Suprapubic skin (tissue), 4 donors: ENCODE measurements around the gene CCDC102B.

Experiments used
- POLR2A ChIP-seq, 2 donors: fragments of 450-650 bp; IDR thresholded peaks; one replicate each; pipeline ENCODE4 v1.6.1; 2017; ENCODE audit warnings: antibody characterized with exemption in 2 of 2, mild to moderate bottlenecking in 2 of 2, moderate library complexity in 2 of 2
- POLR2AphosphoS5 ChIP-seq, 3 donors: sonication (generic); formaldehyde crosslinking; IDR thresholded peaks; one replicate each; pipeline ENCODE4 v1.6.1; 2017; ENCODE audit warnings: antibody characterized with exemption in 3 of 3
- TF ChIP-seq, protein P1 (sequence below), 2 donors: fragments of 200-600 bp in 1 of 2; fragments of 450-650 bp in 1 of 2; sonication (generic) in 1 of 2; IDR thresholded peaks; one replicate each; pipeline ENCODE4 v1.5.1; 2016 to 2019; ENCODE audit warnings: antibody characterized with exemption in 2 of 2, mild to moderate bottlenecking in 1 of 2, moderate library complexity in 1 of 2

DNA sequence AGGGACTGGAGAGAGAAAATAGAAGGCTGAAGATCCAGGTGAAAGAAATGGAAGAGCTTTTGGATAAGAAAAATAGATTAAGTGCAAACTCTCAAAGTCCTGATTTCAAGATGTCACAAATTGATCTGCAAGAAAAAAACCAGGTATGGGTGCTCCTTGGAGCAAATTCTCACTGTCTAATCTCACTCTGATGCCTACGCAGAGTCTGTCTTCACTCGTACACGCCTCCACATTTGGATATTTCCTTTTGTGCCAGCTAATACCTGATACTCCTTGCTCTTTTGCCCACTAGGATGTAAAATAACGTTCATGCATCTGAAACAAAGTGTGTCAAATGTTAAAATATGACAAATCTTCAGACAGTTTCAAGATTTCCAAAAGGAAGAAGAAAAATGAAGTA, 99.4 kb downstream of the CCDC102B start:
- TF ChIP-seq, protein P1, sequence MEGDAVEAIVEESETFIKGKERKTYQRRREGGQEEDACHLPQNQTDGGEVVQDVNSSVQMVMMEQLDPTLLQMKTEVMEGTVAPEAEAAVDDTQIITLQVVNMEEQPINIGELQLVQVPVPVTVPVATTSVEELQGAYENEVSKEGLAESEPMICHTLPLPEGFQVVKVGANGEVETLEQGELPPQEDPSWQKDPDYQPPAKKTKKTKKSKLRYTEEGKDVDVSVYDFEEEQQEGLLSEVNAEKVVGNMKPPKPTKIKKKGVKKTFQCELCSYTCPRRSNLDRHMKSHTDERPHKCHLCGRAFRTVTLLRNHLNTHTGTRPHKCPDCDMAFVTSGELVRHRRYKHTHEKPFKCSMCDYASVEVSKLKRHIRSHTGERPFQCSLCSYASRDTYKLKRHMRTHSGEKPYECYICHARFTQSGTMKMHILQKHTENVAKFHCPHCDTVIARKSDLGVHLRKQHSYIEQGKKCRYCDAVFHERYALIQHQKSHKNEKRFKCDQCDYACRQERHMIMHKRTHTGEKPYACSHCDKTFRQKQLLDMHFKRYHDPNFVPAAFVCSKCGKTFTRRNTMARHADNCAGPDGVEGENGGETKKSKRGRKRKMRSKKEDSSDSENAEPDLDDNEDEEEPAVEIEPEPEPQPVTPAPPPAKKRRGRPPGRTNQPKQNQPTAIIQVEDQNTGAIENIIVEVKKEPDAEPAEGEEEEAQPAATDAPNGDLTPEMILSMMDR (IDR thresholded peaks at IDR 0.05) = no peak
- TF ChIP-seq POLR2A (IDR thresholded peaks at IDR 0.05) (no peak), POLR2AphosphoS5 (IDR thresholded peaks at IDR 0.05) (no peak)
